Osteoblast (primary cell): Measurements from ENCODE around the gene ANTXR2. TPM values are rescaled to one million over a fixed set of nuclear protein-coding genes. Genes with fewer than 3 reads are reported as not detected.

ENCODE experiments used
- DNase-seq: peaks from one replicate; pipeline ENCODE4 v3.0.0; 2011; ENCODE audit warnings: low spot score, mixed read lengths; ENCODE audit not compliant: insufficient read length; ENCODE audit errors: missing footprints
- H2AFZ ChIP-seq: 2 replicates; pipeline ENCODE4 v1.6.0; 2011; ENCODE audit warnings: mild to moderate bottlenecking, low read length
- H3K27ac ChIP-seq: 2 replicates; pipeline ENCODE4 v1.5.1; 2011; ENCODE audit warnings: mild to moderate bottlenecking, low read depth, low read length, moderate library complexity
- H3K27me3 ChIP-seq: 2 replicates; pipeline ENCODE4 v1.6.0; 2012; ENCODE audit warnings: mild to moderate bottlenecking, control low read depth, inconsistent platforms, low read length, moderate library complexity; ENCODE audit not compliant: insufficient read depth
- H3K36me3 ChIP-seq: 2 replicates; pipeline ENCODE4 v1.5.1; 2011; ENCODE audit warnings: mild to moderate bottlenecking, low read length, control low read depth, moderate library complexity; ENCODE audit not compliant: insufficient read depth
- H3K4me1 ChIP-seq: 2 replicates; pipeline ENCODE4 v1.5.1; 2011; ENCODE audit warnings: mild to moderate bottlenecking, low read length, control low read depth, moderate library complexity; ENCODE audit not compliant: insufficient read depth
- H3K4me2 ChIP-seq: 2 replicates; pipeline ENCODE4 v1.6.0; 2011; ENCODE audit warnings: mild to moderate bottlenecking, low read length; ENCODE audit not compliant: insufficient read depth
- H3K4me3 ChIP-seq: fragments of 200-600 bp; sonication (generic); 3 replicates; pipeline ENCODE4 v1.5.1; 2012; ENCODE audit warnings: mild to moderate bottlenecking, low read length, inconsistent platforms; ENCODE audit not compliant: insufficient read depth
- H3K79me2 ChIP-seq: 2 replicates; pipeline ENCODE4 v1.6.0; 2012; ENCODE audit warnings: mild to moderate bottlenecking, low read length, control low read depth, inconsistent platforms; ENCODE audit not compliant: insufficient read depth
- H3K9me3 ChIP-seq: 2 replicates; pipeline ENCODE4 v1.5.1; 2011; ENCODE audit warnings: low read depth, low read length, control low read depth
- H4K20me1 ChIP-seq: 2 replicates; pipeline ENCODE4 v1.6.0; 2012; ENCODE audit warnings: mild to moderate bottlenecking, low read length, control low read depth; ENCODE audit not compliant: insufficient read depth
- total RNA-seq: library from RNA; depleted of rRNA; stranded (reverse); fragments of >200 nt; gene quantifications from 2 replicates; pipeline ENCODE4 v1.2.3, GENCODE V29; 2012
- TF ChIP-seq, protein P1 (sequence below): IDR thresholded peaks from 2 replicates; pipeline ENCODE4 v1.5.1; 2011; ENCODE audit warnings: mild to moderate bottlenecking, low read depth, low read length, moderate library complexity; ENCODE audit errors: extremely low read depth

The ANTXR2 gene
- total RNA-seq, 1 donor = 97.4 TPM

DNA sequence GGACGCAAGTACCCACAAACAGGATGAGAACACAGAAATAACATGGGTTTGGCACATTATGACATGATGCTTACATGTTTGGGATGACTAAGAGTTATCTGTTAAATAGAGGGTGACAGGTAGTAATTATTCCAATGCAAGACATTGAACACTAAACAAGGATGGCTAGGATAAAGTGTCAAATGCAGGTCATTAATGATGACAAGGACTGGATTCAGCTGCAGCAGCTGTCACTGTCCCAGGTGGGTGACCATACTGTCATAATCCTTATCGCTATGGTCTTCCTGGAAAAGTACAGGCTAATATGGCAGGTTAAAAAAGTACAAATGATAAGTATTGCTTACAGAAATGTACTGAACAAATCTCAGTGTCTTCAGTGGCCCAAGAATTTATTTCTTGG lies 123.9 kb downstream of the ANTXR2 start:
- H3K4me1 ChIP-seq = no peaks in the 10 kb centered on the region
- no peak overlapping the region for H3K27ac ChIP-seq
- TF ChIP-seq, protein P1, sequence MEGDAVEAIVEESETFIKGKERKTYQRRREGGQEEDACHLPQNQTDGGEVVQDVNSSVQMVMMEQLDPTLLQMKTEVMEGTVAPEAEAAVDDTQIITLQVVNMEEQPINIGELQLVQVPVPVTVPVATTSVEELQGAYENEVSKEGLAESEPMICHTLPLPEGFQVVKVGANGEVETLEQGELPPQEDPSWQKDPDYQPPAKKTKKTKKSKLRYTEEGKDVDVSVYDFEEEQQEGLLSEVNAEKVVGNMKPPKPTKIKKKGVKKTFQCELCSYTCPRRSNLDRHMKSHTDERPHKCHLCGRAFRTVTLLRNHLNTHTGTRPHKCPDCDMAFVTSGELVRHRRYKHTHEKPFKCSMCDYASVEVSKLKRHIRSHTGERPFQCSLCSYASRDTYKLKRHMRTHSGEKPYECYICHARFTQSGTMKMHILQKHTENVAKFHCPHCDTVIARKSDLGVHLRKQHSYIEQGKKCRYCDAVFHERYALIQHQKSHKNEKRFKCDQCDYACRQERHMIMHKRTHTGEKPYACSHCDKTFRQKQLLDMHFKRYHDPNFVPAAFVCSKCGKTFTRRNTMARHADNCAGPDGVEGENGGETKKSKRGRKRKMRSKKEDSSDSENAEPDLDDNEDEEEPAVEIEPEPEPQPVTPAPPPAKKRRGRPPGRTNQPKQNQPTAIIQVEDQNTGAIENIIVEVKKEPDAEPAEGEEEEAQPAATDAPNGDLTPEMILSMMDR = no peak
- no peaks in the 10 kb centered on the region for H3K36me3 ChIP-seq
- H2AFZ ChIP-seq = no peak overlapping the region
- no peaks in the 10 kb centered on the region for H4K20me1 ChIP-seq
- H3K9me3 ChIP-seq = no peaks in the 10 kb centered on the region
- H3K4me2 ChIP-seq = no peak overlapping the region
- H3K4me3 ChIP-seq = no peak overlapping the region
- no peaks in the 10 kb centered on the region for H3K27me3 ChIP-seq
- no peak for DNase-seq
- no peaks in the 10 kb centered on the region for H3K79me2 ChIP-seq

DNA sequence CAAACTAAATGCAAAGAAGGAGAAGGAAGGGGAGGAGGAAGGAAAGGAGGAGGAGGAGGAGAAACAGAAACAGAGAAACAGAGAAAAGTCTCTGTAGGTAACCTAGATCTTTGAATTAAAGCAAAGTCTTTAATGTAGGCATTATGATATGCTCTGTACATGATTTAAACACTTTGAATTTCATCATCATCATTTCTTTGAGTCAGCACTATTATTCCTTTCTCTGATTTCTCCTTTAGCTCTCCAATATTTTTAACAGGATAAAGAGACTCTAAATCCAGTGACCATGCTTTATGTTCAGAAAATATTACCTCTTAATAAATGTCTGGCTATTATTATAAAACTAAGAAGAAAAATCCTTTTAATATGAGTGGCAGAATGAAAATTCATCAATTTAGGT lies 124.3 kb downstream of the ANTXR2 start:
- Histone ChIP-seq H3K27ac (no peak overlapping the region), H3K4me3 (no peak overlapping the region)
- TF ChIP-seq, protein P1 = no peak

DNA sequence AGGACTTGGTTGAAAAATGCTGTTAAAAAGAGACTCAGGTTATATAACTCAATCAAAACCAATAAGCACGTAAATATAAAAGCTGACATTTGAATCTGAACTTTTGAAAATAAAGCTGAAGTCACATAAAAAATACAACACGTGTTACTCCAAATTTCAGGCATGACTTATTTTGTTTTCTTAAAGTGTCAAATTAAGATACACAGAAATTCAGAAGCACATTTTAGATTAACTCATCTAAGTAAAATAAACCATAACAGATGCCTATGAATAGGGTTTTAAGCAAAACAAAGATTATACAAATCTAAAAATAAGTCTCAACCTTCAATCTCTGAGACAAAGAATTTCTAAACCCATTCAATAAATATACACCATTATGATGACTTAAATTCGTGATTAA lies 124.8 kb downstream of the ANTXR2 start:
- H2AFZ ChIP-seq = no peak overlapping the region
- no peak for DNase-seq
- H3K4me1 ChIP-seq = no peaks in the 10 kb centered on the region
- no peaks in the 10 kb centered on the region for H3K79me2 ChIP-seq
- no peaks in the 10 kb centered on the region for H3K9me3 ChIP-seq
- H3K27me3 ChIP-seq = no peaks in the 10 kb centered on the region
- H3K36me3 ChIP-seq = no peaks in the 10 kb centered on the region
- H4K20me1 ChIP-seq = no peaks in the 10 kb centered on the region
- H3K4me2 ChIP-seq = no peak overlapping the region
- no peak overlapping the region for H3K27ac ChIP-seq
- no peak overlapping the region for H3K4me3 ChIP-seq
- TF ChIP-seq, protein P1 = no peak

More for the DNA sequence above, 124.3 kb downstream of the ANTXR2 start:
- no peaks in the 10 kb centered on the region for H3K79me2 ChIP-seq
- H3K4me1 ChIP-seq = no peaks in the 10 kb centered on the region
- H3K4me2 ChIP-seq = no peak overlapping the region
- H3K9me3 ChIP-seq = no peaks in the 10 kb centered on the region
- no peak for DNase-seq
- no peaks in the 10 kb centered on the region for H4K20me1 ChIP-seq
- H2AFZ ChIP-seq = no peak overlapping the region
- H3K36me3 ChIP-seq = no peaks in the 10 kb centered on the region
- no peaks in the 10 kb centered on the region for H3K27me3 ChIP-seq

DNA sequence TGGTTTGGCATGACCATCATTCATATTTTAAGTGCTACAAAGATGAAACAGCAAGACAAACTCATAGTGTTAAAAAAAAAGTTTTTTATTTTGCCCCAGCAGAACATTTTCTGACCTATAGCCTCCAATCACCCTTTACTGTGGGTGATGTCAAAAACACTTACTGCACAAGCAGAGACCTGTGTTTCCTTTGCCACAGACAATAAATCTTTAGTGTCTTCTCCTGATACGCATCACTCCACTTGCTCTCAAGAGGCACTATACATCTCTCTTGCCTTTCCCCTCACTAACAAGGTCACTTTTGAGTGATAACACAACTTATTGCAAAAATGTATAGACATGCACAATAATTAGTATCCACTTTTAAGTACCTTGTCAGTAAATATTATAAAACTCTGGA lies 125.6 kb downstream of the ANTXR2 start:
- H3K4me2 ChIP-seq = no peak overlapping the region
- H3K79me2 ChIP-seq = no peaks in the 10 kb centered on the region
- no peaks in the 10 kb centered on the region for H3K9me3 ChIP-seq
- no peak overlapping the region for H2AFZ ChIP-seq
- H3K36me3 ChIP-seq = no peaks in the 10 kb centered on the region
- no peak overlapping the region for H3K4me3 ChIP-seq
- no peak overlapping the region for H3K27ac ChIP-seq
- H3K4me1 ChIP-seq = no peaks in the 10 kb centered on the region
- H3K27me3 ChIP-seq = no peaks in the 10 kb centered on the region
- TF ChIP-seq, protein P1 = no peak
- H4K20me1 ChIP-seq = no peaks in the 10 kb centered on the region
- no peak for DNase-seq
